A549 (cell line): ENCODE results near the gene PCDH9. TPM values are rescaled to one million over a fixed set of nuclear protein-coding genes. Genes with fewer than 3 reads are reported as not detected.

Experiments used
- ATAC-seq, 2 experiments: fragments of 200-7000 bp in 1 of 2; fragments of >200 bp in 1 of 2; cut with Nextera tagmentation in 1 of 2; cut with Tn5 transposase in 1 of 2; 3 replicates each; pipeline versions ENCODE4 v1.8.0 to v1.9.1; 2018 to 2020; ENCODE audit warnings: mild to moderate bottlenecking in 1 of 2, moderate library complexity in 1 of 2
- CTCF ChIA-PET: fragments of 300-600 bp; sonication (Branson Sonifier 250); formaldehyde crosslinking; extraction: SDS; loops from one replicate; lab custom pipeline; 2021; ENCODE audit warnings: antibody characterized with exemption, inconsistent platforms; lab: Yijun Ruan, JAX
- POLR2A ChIA-PET: fragments of 350-600 bp; formaldehyde crosslinking; extraction: SDS; loops from one replicate; lab custom pipeline; 2021; ENCODE audit warnings: antibody characterized with exemption, inconsistent platforms; lab: Yijun Ruan, JAX
- DNase-seq, 2 experiments: peaks; one replicate each; pipeline versions ENCODE4 v3.0.0 to v3.0.0-alpha.2; 2011 to 2016; ENCODE audit warnings: low read depth in 1 of 2, low spot score in 1 of 2
- FAIRE-seq: peaks from 2 replicates; lab custom pipeline; 2011; peaks lifted over from hg19 to GRCh38; lab: Jason Lieb, UNC
- H3K27ac ChIP-seq, 2 experiments: fragments of >200 bp; sonication (Bioruptor Twin); formaldehyde crosslinking; 3 replicates each; pipeline ENCODE4 v1.5.1; 2016 to 2017
- H3K4me1 ChIP-seq: fragments of >200 bp; sonication (Bioruptor Twin); formaldehyde crosslinking; 3 replicates; pipeline ENCODE4 v1.6.1; 2016
- H3K4me2 ChIP-seq: fragments of >200 bp; sonication (Bioruptor Twin); formaldehyde crosslinking; 3 replicates; pipeline ENCODE4 v1.6.1; 2016
- H3K4me3 ChIP-seq: fragments of >200 bp; sonication (Bioruptor Twin); formaldehyde crosslinking; 3 replicates; pipeline ENCODE4 v1.5.1; 2016
- H3K9me3 ChIP-seq: fragments of >200 bp; sonication (Bioruptor Twin); formaldehyde crosslinking; 3 replicates; pipeline ENCODE4 v1.6.1; 2016
- BHLHE40 ChIP-seq: IDR thresholded peaks from 2 replicates; pipeline ENCODE4 v1.6.1; 2012; ENCODE audit warnings: low read depth, low read length, inconsistent platforms
- CHD4 ChIP-seq: fragments of 200-600 bp; sonication (generic); IDR thresholded peaks from 2 replicates; pipeline ENCODE4 v1.6.1; 2016; ENCODE audit warnings: antibody characterized with exemption, mild to moderate bottlenecking, borderline replicate concordance
- E2F6 ChIP-seq: IDR thresholded peaks from 2 replicates; pipeline ENCODE4 v1.6.1; 2012; ENCODE audit warnings: low read depth, borderline replicate concordance
- FOXS1 ChIP-seq: fragments of 250-450 bp; sonication (Bioruptor Pico); IDR thresholded peaks from 2 replicates; pipeline ENCODE4 v1.5.0; 2020; ENCODE audit warnings: mild to moderate bottlenecking, moderate library complexity
- GATA3 ChIP-seq: IDR thresholded peaks from 2 replicates; pipeline ENCODE4 v1.6.1; 2012; ENCODE audit warnings: borderline replicate concordance
- HDAC2 ChIP-seq: fragments of 200-600 bp; sonication (generic); IDR thresholded peaks from 2 replicates; pipeline ENCODE4 v1.6.1; 2016
- HEYL ChIP-seq: fragments of 250-450 bp; sonication (Bioruptor Pico); IDR thresholded peaks from 2 replicates; pipeline ENCODE4 v1.8.0; 2021; ENCODE audit warnings: mild to moderate bottlenecking, moderate library complexity
- HMGXB4 ChIP-seq: fragments of 250-450 bp; sonication (Bioruptor Pico); IDR thresholded peaks from 2 replicates; pipeline ENCODE4 v1.5.0; 2021; ENCODE audit warnings: mild to moderate bottlenecking, moderate library complexity, borderline replicate concordance
- HOXB13 ChIP-seq: fragments of 250-450 bp; sonication (Bioruptor Pico); IDR thresholded peaks from 2 replicates; pipeline ENCODE4 v1.5.0; 2020; ENCODE audit warnings: low read depth, mild to moderate bottlenecking, moderate library complexity
- JUNB ChIP-seq: fragments of >200 bp; sonication (Bioruptor Twin); formaldehyde crosslinking; IDR thresholded peaks from 2 replicates; pipeline ENCODE4 v1.6.1; 2016
- MAFK ChIP-seq: fragments of 450-650 bp; IDR thresholded peaks from 2 replicates; pipeline ENCODE4 v1.6.1; 2014; ENCODE audit not compliant: partially characterized antibody
- MAZ ChIP-seq: fragments of 150-350 bp; IDR thresholded peaks from 2 replicates; pipeline ENCODE4 v1.6.1; 2014; ENCODE audit warnings: antibody characterized with exemption, low read depth, low read length, borderline replicate concordance
- PBX3 ChIP-seq: IDR thresholded peaks from 2 replicates; pipeline ENCODE4 v1.6.1; 2012
- POLR2A ChIP-seq: IDR thresholded peaks from 2 replicates; pipeline ENCODE4 v1.6.1; 2012; ENCODE audit warnings: mild to moderate bottlenecking, low read length
- POLR2AphosphoS2 ChIP-seq: conservative IDR thresholded peaks from 2 replicates; pipeline ENCODE4 v1.6.1; 2012; ENCODE audit warnings: low read length, improper control_type of control experiment, inconsistent platforms
- RCOR1 ChIP-seq: fragments of 150-350 bp; IDR thresholded peaks from 2 replicates; pipeline ENCODE4 v1.6.1; 2014; ENCODE audit warnings: antibody characterized with exemption, low read length, low read depth
- RFX5 ChIP-seq: fragments of 450-650 bp; IDR thresholded peaks from 2 replicates; pipeline ENCODE4 v1.7.1; 2014; ENCODE audit warnings: antibody characterized with exemption, mild to moderate bottlenecking, moderate library complexity
- SREBF2 ChIP-seq: fragments of 450-650 bp; IDR thresholded peaks from 2 replicates; pipeline ENCODE4 v1.6.1; 2014; ENCODE audit warnings: mild to moderate bottlenecking, moderate library complexity
- ZC3H11A ChIP-seq: fragments of 450-650 bp; IDR thresholded peaks from 2 replicates; pipeline ENCODE4 v1.6.1; 2014; ENCODE audit warnings: antibody characterized with exemption, mild to moderate bottlenecking
- ZSCAN20 ChIP-seq: fragments of 250-450 bp; sonication (Bioruptor Pico); IDR thresholded peaks from 2 replicates; pipeline ENCODE4 v1.8.0; 2022; ENCODE audit warnings: mild to moderate bottlenecking, moderate library complexity
- WGBS: methylation state at CpG from one replicate; pipeline ENCODE4 v1.1.6; 2017; ENCODE audit errors: missing lambda C conversion rate; 5-methylcytosine and 5-hydroxymethylcytosine counted together
- polyA plus RNA-seq, 4 experiments: library from polyadenylated mRNA; depleted of rRNA in 3 of 4; stranded (reverse); fragments of >200 nt; fragmentation: RNase III in 1 of 4; extraction: RNeasy Plus Mini Kit Qiagen cat#74134 plus additional on column Dnase treatment in 1 of 4; gene quantifications; 2 replicates in 3 of 4; 3 replicates in 1 of 4; pipeline ENCODE4 v1.2.3, GENCODE V29; 2011 to 2017

The PCDH9 gene
- polyA plus RNA-seq, 2 of the 4 experiments (the other 2 are of a cell fraction) = 16.0 to 29.5 TPM

DNA sequence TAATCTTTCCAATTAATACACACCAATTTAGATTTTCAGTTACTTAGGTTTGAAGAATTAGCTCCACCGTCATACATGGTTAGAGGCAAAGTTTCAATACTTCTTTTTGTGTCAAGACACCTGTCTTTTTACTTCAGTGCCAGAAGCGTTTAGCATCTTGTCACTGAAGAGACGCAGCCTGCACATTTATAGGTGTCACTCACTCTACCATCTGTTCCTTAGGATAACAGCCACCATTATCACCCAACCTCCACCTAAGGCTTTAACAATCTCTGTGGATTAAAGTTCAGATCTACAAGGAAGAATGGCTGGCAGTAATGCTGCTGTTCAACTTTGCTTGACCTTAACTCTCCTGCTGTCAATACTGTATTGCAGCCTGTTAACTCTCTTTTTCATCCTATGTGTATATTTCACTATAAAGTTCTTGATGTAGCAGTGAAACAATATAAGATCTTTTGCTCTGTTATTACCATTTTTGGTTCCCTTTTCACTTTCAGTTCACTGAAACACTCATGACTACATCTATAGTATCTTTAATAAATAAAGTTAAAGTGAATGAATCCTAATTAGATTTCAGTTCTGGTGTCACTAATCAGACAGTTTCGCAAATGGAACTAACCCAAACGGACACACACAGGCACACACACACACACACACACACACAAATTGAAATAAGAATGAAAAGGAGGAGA lies 435.6 kb downstream of the PCDH9 start (continued):
- no peak for TF ChIP-seq PBX3

GRCh38 chr13:66790861-66791260 lies 439.3 kb downstream of the PCDH9 start:
- ChIA-PET POLR2A (no interaction called here), CTCF (no interaction called here)
- TF ChIP-seq HDAC2 (no peak), RFX5 (no peak), MAFK (no peak), BHLHE40 (no peak), HOXB13 (CRISPR knock-in tag) (no peak), CHD4 (no peak), HMGXB4 (no peak), POLR2AphosphoS2 (no peak), MAZ (no peak), POLR2A (no peak), GATA3 (no peak), JUNB (no peak), SREBF2 (no peak), ZSCAN20 (no peak), FOXS1 (CRISPR knock-in tag) (no peak)
- WGBS = 98% methylated on average over 2 of the region's 2 CpGs
- Histone ChIP-seq H3K4me3 (no peak overlapping the region), H3K9me3 (no peaks in the 10 kb centered on the region), H3K4me1 (no peaks in the 10 kb centered on the region), H3K27ac (no peak overlapping the region), H3K4me2 (no peak overlapping the region)
- DNase-seq = no peak
- no peak for ATAC-seq
- FAIRE-seq = no peak

DNA sequence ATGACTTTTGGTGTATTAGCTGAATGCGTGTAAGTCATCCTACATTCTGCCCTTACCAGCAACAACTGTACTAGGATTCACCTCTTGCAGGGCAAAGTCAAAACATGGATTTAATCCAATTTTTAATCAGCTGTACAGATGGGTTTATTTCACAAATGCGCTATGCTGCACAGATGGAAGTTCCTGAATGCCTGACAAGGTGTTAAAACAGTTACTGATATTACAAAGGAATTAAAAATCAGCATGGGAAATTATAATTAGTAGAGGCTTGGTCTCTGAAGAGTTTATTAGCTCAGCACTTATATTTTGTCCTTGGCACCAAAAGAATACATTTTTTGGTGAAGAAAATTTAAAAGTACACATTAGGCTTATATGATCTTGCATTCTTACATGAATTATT lies 448.9 kb downstream of the PCDH9 start:
- no peak for ATAC-seq
- no peak for FAIRE-seq
- Histone ChIP-seq H3K4me1 (peaks cover 11% of the 10 kb centered on the region; the same call in 2 of the 3 replicates), H3K27ac (no peak overlapping the region), H3K9me3 (no peaks in the 10 kb centered on the region), H3K4me3 (no peak overlapping the region), H3K4me2 (no peak overlapping the region)
- TF ChIP-seq SREBF2 = no peak
- TF ChIP-seq HOXB13 (CRISPR knock-in tag) = no peak
- TF ChIP-seq E2F6 = no peak
- TF ChIP-seq HEYL (CRISPR knock-in tag) = no peak
- no peak for TF ChIP-seq ZC3H11A
- no peak for TF ChIP-seq GATA3
- no peak for TF ChIP-seq RCOR1
- WGBS = 87% methylated on average over 2 of the region's 2 CpGs
- CTCF ChIA-PET = no interaction called here
- DNase-seq = no peak
- POLR2A ChIA-PET = no interaction called here
